ENCODE data around the gene OMP. TPM values are rescaled to one million over a fixed set of nuclear protein-coding genes. Genes with fewer than 3 reads are reported as not detected.

Gene OMP
- total RNA-seq, 1 experiment from 2014 or later, result not detected

- H3K27ac Mint-ChIP-seq (ENCODE audit: low read depth, unreplicated experiment), result no peak overlapping the region
- CTCF ChIA-PET, result interaction anchor here (1.5 to 7.3 kb wide), 2 partner anchors 10 to 11 kb away, joined by 6 to 52 read pairs; partner anchors contain the start of gene MYO7A
Measured at GRCh38 chr11:77117492-77117891, 14.9 kb downstream of the OMP start.

GRCh38 chr11:77118086-77118485 lies 15.4 kb downstream of the OMP start:
- no peak overlapping the region for H3K27ac Mint-ChIP-seq (ENCODE audit: low read depth, unreplicated experiment)
- DNase-seq (ENCODE audit: unreplicated experiment), result no peak
- intact Hi-C loops (cut with micrococcal nuclease), result no loop called here
- H3K4me1 Mint-ChIP-seq (ENCODE audit: insufficient read depth, unreplicated experiment), result no peaks in the 10 kb centered on the region
- POLR2A ChIA-PET, result no interaction called here
- CTCF ChIA-PET, result interaction anchor here (0.6 to 7.3 kb wide), 3 partner anchors 10 to 422 kb away, joined by 3 to 52 read pairs (median 6); partner anchors contain the start of gene MYO7A
- H3K9me3 Mint-ChIP-seq (ENCODE audit: unreplicated experiment), result no peaks in the 10 kb centered on the region
- BruUV-seq (replicated peaks), result no TSS peak
- no peaks in the 10 kb centered on the region for H3K27me3 Mint-ChIP-seq (ENCODE audit: insufficient read depth, unreplicated experiment)
- TF ChIP-seq CTCF (IDR thresholded peaks at IDR 0.05; ENCODE audit: unreplicated experiment), result no peak
- no peak overlapping the region for H3K4me3 Mint-ChIP-seq (ENCODE audit: unreplicated experiment)
- peaks cover 6% of the 10 kb centered on the region for H3K36me3 Mint-ChIP-seq (ENCODE audit: insufficient read depth, unreplicated experiment)

More at GRCh38 chr11:77117492-77117891, 14.9 kb downstream of the OMP start:
- Mint-ChIP-seq H3K9me3 (ENCODE audit: unreplicated experiment) (no peaks in the 10 kb centered on the region), H3K4me1 (ENCODE audit: insufficient read depth, unreplicated experiment) (no peaks in the 10 kb centered on the region), H3K36me3 (ENCODE audit: insufficient read depth, unreplicated experiment) (peaks cover 6% of the 10 kb centered on the region), H3K4me3 (ENCODE audit: unreplicated experiment) (no peak overlapping the region), H3K27me3 (ENCODE audit: insufficient read depth, unreplicated experiment) (no peaks in the 10 kb centered on the region)
- BruUV-seq (replicated peaks), result no TSS peak
- intact Hi-C loops (cut with micrococcal nuclease), result no loop called here
- DNase-seq (ENCODE audit: unreplicated experiment), result no peak
- no peak for TF ChIP-seq CTCF (IDR thresholded peaks at IDR 0.05; ENCODE audit: unreplicated experiment)
- POLR2A ChIA-PET, result no interaction called here

GRCh38 chr11:77118971-77119370 lies 16.3 kb downstream of the OMP start:
- ChIA-PET POLR2A (no interaction called here), CTCF (interaction anchor here (0.6 to 1.4 kb wide), 2 partner anchors 17 to 421 kb away, joined by 3 read pairs; no protein-coding TSS in a partner anchor)
- TF ChIP-seq CTCF (IDR thresholded peaks at IDR 0.05; ENCODE audit: unreplicated experiment), result no peak
- Mint-ChIP-seq H3K36me3 (ENCODE audit: insufficient read depth, unreplicated experiment) (peaks cover 6% of the 10 kb centered on the region), H3K27ac (ENCODE audit: low read depth, unreplicated experiment) (no peak overlapping the region), H3K4me3 (ENCODE audit: unreplicated experiment) (no peak overlapping the region), H3K27me3 (ENCODE audit: insufficient read depth, unreplicated experiment) (no peaks in the 10 kb centered on the region), H3K9me3 (ENCODE audit: unreplicated experiment) (no peaks in the 10 kb centered on the region), H3K4me1 (ENCODE audit: insufficient read depth, unreplicated experiment) (no peaks in the 10 kb centered on the region)
- BruUV-seq (replicated peaks), result no TSS peak
- DNase-seq (ENCODE audit: unreplicated experiment), result no peak
- intact Hi-C loops (cut with micrococcal nuclease), result no loop called here

- CTCF ChIA-PET, result interaction anchor here (0.6 to 1.4 kb wide), 3 partner anchors 10 to 70 kb away, joined by 3 read pairs; no protein-coding TSS in a partner anchor
Measured at GRCh38 chr11:77119531-77119936, 16.9 kb downstream of the OMP start.

More at GRCh38 chr11:77119531-77119936, 16.9 kb downstream of the OMP start:
- no TSS peak for BruUV-seq (replicated peaks)
- POLR2A ChIA-PET, result no interaction called here
- Mint-ChIP-seq H3K9me3 (ENCODE audit: unreplicated experiment) (no peaks in the 10 kb centered on the region), H3K4me1 (ENCODE audit: insufficient read depth, unreplicated experiment) (no peaks in the 10 kb centered on the region), H3K27me3 (ENCODE audit: insufficient read depth, unreplicated experiment) (no peaks in the 10 kb centered on the region), H3K36me3 (ENCODE audit: insufficient read depth, unreplicated experiment) (peaks cover 6% of the 10 kb centered on the region), H3K27ac (ENCODE audit: low read depth, unreplicated experiment) (no peak overlapping the region), H3K4me3 (ENCODE audit: unreplicated experiment) (no peak overlapping the region)
- no peak for TF ChIP-seq CTCF (IDR thresholded peaks at IDR 0.05; ENCODE audit: unreplicated experiment)
- no peak for DNase-seq (ENCODE audit: unreplicated experiment)
- intact Hi-C loops (cut with micrococcal nuclease), result no loop called here

All from MCF 10A (cell line).